Progenitor cell of endocrine pancreas (in vitro differentiated cells): ENCODE data around the gene ZIM2. TPM values are rescaled to one million over a fixed set of nuclear protein-coding genes. Genes with fewer than 3 reads are reported as not detected.

Experiments used
- DNase-seq: peaks from one replicate; pipeline ENCODE4 v3.0.0; 2021; ENCODE audit warnings: low spot score; ENCODE audit not compliant: unreplicated experiment
- H3K27ac Mint-ChIP-seq: 2 replicates; pipeline ENCODE4 v1.8.0; 2021; ENCODE audit warnings: mild to moderate bottlenecking, moderate library complexity, mixed read lengths
- H3K27me3 Mint-ChIP-seq: 2 replicates; pipeline ENCODE4 v1.8.0; 2021; ENCODE audit warnings: mixed read lengths
- H3K36me3 Mint-ChIP-seq: 2 replicates; pipeline ENCODE4 v1.8.0; 2022; ENCODE audit warnings: mixed read lengths; ENCODE audit not compliant: insufficient read depth
- H3K4me1 Mint-ChIP-seq: 2 replicates; pipeline ENCODE4 v1.8.0; 2021; ENCODE audit warnings: low read depth, mixed read lengths
- H3K4me3 Mint-ChIP-seq: 2 replicates; pipeline ENCODE4 v1.8.0; 2021; ENCODE audit warnings: low read depth, mild to moderate bottlenecking, moderate library complexity, mixed read lengths
- H3K9me3 Mint-ChIP-seq: 2 replicates; pipeline ENCODE4 v1.8.0; 2021; ENCODE audit warnings: low read depth, mixed read lengths
- CTCF ChIP-seq: fragments of 200-600 bp; sonication (generic); IDR thresholded peaks from one replicate; pipeline ENCODE4 v1.5.0; 2021; ENCODE audit warnings: antibody characterized with exemption, mild to moderate bottlenecking; ENCODE audit not compliant: unreplicated experiment
- total RNA-seq: library from RNA; stranded (reverse); gene quantifications from 2 replicates; pipeline ENCODE4 v1.2.1, GENCODE V29; 2021

Gene ZIM2
- total RNA-seq, 1 donor from 2014 or later: not detected

DNA sequence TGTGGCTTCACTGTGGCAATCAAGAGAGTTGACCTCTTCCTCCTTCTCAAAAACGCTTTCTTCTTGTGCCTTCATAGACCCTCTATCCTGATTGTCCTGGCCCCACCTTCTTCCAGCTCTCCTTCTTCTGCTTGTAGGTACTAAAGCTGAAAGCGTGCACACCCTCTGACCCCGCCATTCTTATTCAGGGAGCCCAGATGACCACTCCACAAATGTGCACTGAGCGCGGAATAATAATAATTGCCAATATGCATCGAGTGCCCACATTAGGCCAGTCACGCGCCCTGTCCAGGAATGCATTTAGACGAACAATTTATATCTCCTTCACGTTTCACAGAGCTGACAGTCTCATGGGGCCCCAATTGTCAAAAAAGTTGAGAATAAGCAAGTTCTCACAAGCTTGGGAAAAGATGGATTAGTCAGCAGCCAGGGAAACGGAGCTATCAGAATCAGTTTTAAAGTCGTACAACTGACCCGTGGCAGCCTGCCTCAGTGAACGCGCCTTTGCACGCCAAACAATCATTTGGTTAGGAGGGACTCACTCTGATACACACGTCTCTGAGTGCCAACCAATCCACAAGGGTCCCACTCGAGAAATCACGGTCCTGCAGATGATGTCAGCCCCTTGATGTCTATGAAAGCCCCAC is 36.7 kb upstream of the ZIM2 start:
- H3K4me1 Mint-ChIP-seq: no peaks in the 10 kb centered on the region
- H3K4me3 Mint-ChIP-seq: no peak overlapping the region
- peaks cover 9% of the 10 kb centered on the region for H3K36me3 Mint-ChIP-seq
- TF ChIP-seq CTCF: no peak
- DNase-seq: no peak
- H3K9me3 Mint-ChIP-seq: peaks cover 49% of the 10 kb centered on the region
- H3K27ac Mint-ChIP-seq: no peak overlapping the region
- no peaks in the 10 kb centered on the region for H3K27me3 Mint-ChIP-seq

DNA sequence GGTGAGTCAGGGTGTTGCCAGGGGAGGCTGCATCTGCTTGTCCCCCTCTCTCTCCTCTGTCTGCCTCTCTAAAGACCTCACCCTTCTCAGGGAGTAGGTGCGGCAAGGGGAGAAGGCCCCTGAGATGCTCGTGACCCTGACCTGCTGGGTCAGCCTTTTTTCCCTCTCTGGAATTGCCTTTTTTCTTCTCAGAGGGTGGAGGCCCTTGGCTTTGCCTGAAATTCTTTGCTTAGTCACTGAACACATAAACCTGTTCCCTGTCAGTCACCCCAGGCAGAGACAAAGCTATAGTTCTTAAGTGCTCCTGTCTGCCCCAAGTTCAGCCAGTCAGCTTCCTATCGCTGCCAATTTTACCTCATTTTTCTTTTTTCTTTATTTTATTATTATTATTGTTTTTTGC is 35.2 kb upstream of the ZIM2 start:
- no peak for TF ChIP-seq CTCF
- no peaks in the 10 kb centered on the region for H3K4me1 Mint-ChIP-seq
- DNase-seq: no peak
- peaks cover 9% of the 10 kb centered on the region for H3K36me3 Mint-ChIP-seq
- H3K4me3 Mint-ChIP-seq: no peak overlapping the region
- no peaks in the 10 kb centered on the region for H3K27me3 Mint-ChIP-seq
- no peak overlapping the region for H3K27ac Mint-ChIP-seq
- H3K9me3 Mint-ChIP-seq: peaks cover 48% of the 10 kb centered on the region

DNA sequence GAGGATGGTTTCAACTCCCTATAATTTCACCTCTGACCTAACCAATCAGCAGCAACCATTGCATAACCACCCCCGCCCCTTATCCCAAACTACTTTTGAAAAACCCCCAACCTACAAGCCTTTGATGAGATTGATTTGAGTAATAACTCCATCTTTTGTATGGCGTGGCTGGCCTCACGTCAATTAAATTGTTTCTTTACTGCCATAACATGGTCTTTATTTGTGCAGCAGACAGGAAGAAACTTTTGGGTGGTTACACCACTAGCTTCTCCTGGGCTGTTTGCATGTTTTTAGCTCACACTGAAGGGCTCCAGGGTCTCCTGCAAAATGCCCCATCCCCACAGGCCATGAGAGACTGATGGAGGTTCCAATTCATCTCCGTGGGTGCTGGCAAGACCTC is 34.0 kb upstream of the ZIM2 start:
- H3K4me3 Mint-ChIP-seq: no peak overlapping the region
- H3K36me3 Mint-ChIP-seq: peaks cover 8% of the 10 kb centered on the region
- TF ChIP-seq CTCF: no peak
- no peaks in the 10 kb centered on the region for H3K4me1 Mint-ChIP-seq
- no peaks in the 10 kb centered on the region for H3K27me3 Mint-ChIP-seq
- peaks cover 51% of the 10 kb centered on the region for H3K9me3 Mint-ChIP-seq
- H3K27ac Mint-ChIP-seq: no peak overlapping the region
- no peak for DNase-seq

GRCh38 chr19:56873493-56873892 is 33.0 kb upstream of the ZIM2 start:
- no peak for DNase-seq
- H3K9me3 Mint-ChIP-seq: peaks cover 56% of the 10 kb centered on the region
- no peaks in the 10 kb centered on the region for H3K27me3 Mint-ChIP-seq
- H3K36me3 Mint-ChIP-seq: peaks cover 8% of the 10 kb centered on the region
- H3K4me1 Mint-ChIP-seq: no peaks in the 10 kb centered on the region
- no peak for TF ChIP-seq CTCF
- no peak overlapping the region for H3K27ac Mint-ChIP-seq
- H3K4me3 Mint-ChIP-seq: no peak overlapping the region

DNA sequence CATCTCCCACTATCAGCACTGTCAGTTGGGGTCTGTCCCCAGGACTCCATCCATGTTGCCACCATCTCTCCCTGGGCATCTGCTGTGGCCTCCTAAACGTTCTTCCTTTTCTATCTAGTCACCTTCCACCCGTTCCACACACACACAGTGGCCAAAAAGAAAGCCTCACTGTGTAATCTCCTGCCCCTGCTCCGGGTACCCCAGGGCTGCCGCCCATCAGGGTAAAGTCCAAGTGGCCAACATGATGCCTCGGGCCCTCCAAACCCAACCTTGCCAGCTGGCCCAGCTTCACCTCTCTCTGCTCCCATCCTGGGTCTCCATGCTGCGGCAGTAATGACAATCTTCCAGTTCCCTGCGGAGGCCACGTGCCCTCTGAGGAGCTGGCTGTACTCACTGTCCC is 29.4 kb upstream of the ZIM2 start:
- H3K4me3 Mint-ChIP-seq: no peak overlapping the region

More for the DNA sequence above, 29.4 kb upstream of the ZIM2 start:
- no peak overlapping the region for H3K27ac Mint-ChIP-seq
- TF ChIP-seq CTCF: no peak
- H3K9me3 Mint-ChIP-seq: peaks cover 65% of the 10 kb centered on the region
- DNase-seq: no peak
- H3K27me3 Mint-ChIP-seq: no peaks in the 10 kb centered on the region
- H3K36me3 Mint-ChIP-seq: peaks cover 6% of the 10 kb centered on the region
- no peaks in the 10 kb centered on the region for H3K4me1 Mint-ChIP-seq
